KBM-7 (cell line): Measurements from ENCODE around the gene TARM1.
"Not testable (repeated sequence)": the region's sequence is repeated elsewhere in the genome, so short reads cannot be mapped to it uniquely, and the experiment has no call there.

ENCODE experiments used
- DNase-seq: peaks from one replicate; pipeline ENCODE4 v3.0.0-alpha.2; 2015
- in situ Hi-C: fragments of 300-500 bp; cut with MboI; formaldehyde crosslinking; loops from 2 replicates; pipeline ENCODE4 v1.14.3; 2020; ENCODE audit warnings: low sequenced_read_pairs, low pct_unique_long_range_greater_than_20kb, mixed read lengths

TARM1 gene

DNA sequence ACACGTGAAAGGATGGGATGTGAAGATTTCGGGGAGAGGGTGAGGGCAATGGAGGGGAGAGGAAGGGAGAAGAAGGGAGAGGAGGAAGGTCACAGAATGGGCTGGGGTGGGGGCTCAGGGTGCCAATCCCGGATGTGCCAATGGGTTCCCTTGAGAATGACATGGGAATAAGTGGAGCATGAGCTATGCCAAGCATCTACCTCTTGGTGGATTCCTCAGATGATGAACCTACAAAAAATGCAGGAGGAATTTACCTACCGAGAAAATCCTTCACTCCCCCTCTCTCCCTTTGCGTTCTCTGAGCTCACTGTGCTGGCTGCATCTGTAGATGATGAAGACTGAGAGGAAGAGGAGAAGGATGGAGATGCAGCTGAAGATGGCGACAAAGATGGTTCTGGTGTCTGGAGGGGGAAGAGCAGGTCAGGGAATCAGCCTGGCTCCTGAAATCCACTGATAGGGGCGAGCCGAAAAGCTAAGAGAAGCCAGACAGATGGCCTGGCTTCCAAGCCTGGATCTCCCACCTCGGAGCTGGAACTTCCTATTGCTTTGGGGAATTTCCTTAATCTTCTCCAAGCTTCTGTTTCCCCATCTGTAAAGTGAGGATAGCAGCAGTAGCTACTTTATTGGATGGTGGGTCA, 39.1 kb downstream of the TARM1 start:
- no peak for DNase-seq
- in situ Hi-C loops, result no loop called here

DNA sequence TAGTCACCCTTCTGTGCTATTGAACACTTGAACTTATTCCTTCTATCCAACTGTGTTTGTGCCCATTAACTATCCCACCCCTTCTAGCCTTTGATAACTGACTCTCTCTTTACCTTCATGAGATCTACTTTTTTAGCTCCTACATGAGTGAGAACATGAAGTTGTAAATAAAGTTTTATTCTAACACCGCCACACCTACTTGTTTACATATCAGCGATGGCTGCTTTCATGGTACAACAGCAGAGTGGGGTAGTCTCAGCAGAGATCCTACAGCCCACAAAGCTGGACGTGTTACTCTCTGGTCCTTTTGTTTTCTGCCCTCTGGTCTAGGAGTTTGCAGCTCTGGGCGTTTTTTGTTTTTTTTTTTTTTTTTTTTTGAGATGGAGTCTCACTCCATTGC, 41.2 kb downstream of the TARM1 start:
- DNase-seq, result no peak
- in situ Hi-C loops, result no loop called here

- in situ Hi-C loops, DNase-seq: not testable (repeated sequence)
Observed at GRCh38 chr19:54036542-54036941, 44.6 kb downstream of the TARM1 start.

DNA sequence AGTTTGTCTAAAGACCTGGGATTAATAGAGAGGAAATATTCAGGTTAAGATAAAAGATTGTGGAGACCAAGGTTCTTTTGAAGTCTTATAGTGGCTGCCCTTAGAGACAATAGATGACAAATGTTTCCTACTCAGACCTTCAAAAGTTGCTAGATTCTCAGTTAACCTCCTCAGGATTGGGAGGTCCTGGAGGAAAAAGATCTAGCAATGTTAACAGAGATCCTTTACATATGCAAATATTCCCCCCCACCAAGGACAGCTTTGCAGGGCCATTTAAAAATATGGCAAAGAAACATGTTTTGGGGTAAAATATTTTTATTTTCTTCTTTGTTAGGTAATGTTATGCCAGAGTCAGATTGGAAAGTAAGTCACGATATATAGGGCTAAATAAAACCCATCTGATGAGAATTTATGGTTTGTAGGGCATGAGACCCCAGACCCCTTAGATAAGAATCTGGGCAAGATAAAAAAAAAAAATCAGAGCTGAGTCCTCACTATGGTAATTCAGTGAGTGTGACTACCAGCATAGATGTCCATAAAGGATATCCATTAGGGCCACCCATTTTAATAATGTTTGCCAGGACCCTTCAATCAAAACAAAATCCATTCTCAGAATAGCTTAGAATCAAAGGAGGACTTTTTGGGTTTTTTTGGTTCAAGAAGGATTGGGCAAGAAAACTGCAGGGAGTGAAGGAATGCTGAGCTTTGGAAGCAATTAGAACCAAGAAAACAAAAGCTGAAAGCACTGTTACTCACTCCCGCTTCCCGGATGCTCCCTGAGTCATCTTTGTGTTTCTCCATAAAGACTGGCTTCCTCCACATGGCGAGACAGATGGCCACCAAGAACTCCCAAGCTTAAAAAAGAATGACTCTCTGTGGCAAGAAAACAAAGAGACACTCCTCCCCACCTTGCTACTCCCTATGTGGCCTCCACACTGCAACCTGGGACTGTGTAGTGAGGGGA, 45.7 kb downstream of the TARM1 start:
- no peak for DNase-seq

DNA sequence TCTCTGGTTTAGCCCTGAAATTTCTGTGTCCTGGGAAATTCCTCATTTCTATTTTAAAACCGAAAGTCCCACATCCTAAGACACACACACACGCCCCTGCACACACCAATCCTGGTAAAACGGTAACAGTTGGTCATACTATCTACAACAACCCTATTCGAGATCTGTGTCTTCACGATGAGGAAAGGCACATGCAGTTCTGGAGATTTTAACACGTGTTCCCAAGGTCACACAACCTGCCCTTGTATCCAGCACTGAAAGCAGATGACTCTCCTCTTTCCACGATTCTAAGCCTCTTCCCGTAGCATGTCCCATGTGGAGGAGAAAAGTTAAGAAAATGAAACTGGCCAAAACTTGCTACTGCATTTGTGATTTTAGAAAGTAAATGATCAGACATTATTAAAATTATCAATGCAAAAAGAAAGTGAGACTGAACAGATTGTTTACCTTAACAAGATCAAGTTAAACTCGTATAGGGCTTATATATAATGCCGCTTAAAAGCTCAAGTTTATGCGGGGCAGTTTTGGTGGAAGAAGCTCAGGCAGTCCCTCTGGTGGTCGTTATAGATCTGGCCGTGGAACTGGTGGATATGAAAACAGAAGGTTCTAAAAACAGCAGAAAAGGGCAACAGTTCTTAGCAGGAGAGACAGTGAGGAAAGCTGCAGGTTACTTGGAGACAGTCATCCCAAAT, 50.1 kb downstream of the TARM1 start:
- DNase-seq, result peak; percentile 60
- in situ Hi-C loops, result no loop called here

More for the DNA sequence above, 45.7 kb downstream of the TARM1 start:
- in situ Hi-C loops, result no loop called here

DNA sequence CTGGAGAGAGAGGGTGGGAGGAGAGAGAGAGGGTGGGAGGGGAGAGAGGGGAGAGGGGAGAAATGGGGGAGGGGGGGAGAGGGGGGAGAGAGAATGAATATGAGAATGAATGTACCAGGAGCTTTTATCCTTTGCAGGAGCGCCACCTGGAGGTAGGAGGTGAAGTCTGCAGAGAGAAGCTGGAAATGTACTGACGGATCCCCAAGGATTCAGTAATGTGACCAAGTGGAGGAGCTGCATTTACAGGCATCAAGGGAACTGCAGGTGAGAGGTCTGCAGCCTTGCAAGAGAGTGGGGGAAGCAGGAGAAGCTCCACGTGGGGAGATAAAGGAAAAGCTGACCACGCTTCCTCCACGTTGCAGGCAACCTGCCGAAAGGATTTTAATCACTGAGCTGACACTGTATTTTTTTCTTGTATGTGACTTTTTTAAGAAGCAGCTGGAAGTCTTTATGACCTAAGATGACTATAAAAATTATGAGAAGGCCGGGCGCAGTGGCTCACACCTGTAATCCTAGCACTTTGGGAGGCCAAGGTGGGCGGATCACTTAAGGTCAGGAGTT, 51.2 kb downstream of the TARM1 start:
- in situ Hi-C loops, result no loop called here
- DNase-seq, result peak; percentile 66

DNA sequence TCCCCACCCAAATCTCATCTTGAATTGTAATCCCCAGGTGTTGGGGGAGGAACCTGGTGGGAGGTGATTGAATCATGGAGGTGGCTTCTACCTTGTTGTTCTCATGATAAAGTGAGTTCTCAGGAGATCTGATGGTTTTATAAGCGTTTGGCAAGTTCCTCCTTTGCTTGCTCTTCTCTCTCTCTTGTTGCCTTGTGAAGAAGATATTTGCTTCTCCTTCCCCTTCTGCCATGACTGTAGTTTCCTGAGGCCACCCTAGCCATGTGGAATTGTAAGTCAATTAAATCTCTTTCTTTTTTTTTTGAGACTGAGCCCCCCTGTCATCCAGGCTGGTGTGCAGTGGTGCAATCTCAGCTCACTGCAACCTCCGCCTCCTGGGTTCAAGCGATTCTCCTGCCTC, 51.9 kb downstream of the TARM1 start:
- no peak for DNase-seq
- in situ Hi-C loops, result no loop called here

- in situ Hi-C loops, result no loop called here
- DNase-seq, result no peak
Observed at GRCh38 chr19:54026656-54027055, 54.5 kb downstream of the TARM1 start.

DNA sequence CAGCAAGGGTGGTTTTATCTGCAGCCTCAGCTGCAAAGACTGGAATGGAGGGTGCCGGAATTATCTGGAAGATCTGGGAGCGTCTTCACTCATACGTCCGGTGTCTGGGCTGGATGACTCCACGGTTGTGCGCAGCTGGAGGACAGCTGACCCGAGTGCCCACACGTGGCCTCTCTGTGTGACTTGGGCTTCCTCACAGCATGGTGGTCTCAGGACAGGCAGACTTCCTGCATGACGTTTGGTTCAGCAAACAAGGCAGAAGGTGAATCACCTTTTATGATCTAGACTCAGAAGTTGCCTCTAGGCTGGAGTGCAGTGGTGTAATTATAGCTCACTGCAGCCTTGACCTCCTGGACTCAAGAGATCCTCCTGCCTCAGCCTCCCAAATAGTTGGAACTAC, 56.5 kb downstream of the TARM1 start:
- in situ Hi-C loops, result no loop called here
- DNase-seq, result no peak

DNA sequence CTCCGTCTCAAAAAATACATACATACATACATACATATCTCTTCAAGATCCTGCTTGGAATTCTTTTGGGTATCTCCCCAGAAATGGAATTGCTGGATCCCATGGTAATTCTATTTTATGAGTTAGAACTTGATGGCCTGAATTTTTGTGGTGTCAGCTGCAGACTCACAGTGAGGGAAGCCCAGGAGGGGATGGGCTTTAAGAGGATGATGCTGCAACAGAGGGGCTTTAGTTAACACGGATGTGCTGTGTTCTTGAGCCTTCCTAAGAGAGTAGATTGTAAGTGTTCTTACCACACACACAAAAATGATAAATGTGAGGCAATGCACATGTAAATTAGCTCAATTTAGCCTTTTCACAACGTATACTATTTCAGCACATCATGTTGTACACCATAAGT, 58.0 kb downstream of the TARM1 start:
- in situ Hi-C loops, result no loop called here
- no peak for DNase-seq

DNA sequence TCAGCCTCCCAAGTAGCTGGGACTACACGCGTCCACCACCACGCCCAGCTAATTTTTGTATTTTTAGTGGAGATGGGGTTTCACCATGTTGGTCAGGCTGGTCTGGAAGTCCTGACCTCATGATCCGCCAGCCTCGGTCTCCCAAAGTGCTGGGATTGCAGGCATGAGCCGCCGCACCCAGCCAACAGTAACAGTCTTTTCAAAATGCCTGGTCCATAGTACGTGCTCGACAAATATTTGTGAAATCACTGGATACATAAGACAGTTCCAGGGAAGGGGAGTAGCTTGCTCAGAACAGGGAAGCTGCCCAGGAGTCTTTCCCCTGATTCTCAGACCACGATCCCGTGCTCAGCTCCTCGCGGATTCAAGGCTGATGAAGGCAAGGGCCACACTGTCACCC, 59.2 kb downstream of the TARM1 start:
- in situ Hi-C loops, result no loop called here
- DNase-seq, result no peak

- in situ Hi-C loops, result no loop called here
Observed at GRCh38 chr19:54021363-54021762, 59.8 kb downstream of the TARM1 start.

More at GRCh38 chr19:54021363-54021762, 59.8 kb downstream of the TARM1 start:
- no peak for DNase-seq
